ENCODE data around the gene SERPINA4. TPM values are rescaled to one million over a fixed set of nuclear protein-coding genes. Genes with fewer than 3 reads are reported as not detected.

The SERPINA4 gene
- total RNA-seq, 1 donor from 2014 or later, result not detected

GRCh38 chr14:94598506-94598815 lies 37.2 kb downstream of the SERPINA4 start:
- Histone ChIP-seq H3K27me3 (ENCODE audit: low read depth) (no peaks in the 10 kb centered on the region), H3K36me3 (no peaks in the 10 kb centered on the region), H3K4me3 (no peak overlapping the region), H3K4me1 (peaks cover 56% of the 10 kb centered on the region), H3K9me3 (replicated peaks) (no peaks in the 10 kb centered on the region), H3K27ac (replicated peaks) (peak overlapping the region; percentile 78)
- intact Hi-C loops (cut with micrococcal nuclease), result no loop called here
- TF ChIP-seq CTCF (IDR thresholded peaks at IDR 0.05; ENCODE audit: borderline replicate concordance), result no peak
- no peak for DNase-seq

DNA sequence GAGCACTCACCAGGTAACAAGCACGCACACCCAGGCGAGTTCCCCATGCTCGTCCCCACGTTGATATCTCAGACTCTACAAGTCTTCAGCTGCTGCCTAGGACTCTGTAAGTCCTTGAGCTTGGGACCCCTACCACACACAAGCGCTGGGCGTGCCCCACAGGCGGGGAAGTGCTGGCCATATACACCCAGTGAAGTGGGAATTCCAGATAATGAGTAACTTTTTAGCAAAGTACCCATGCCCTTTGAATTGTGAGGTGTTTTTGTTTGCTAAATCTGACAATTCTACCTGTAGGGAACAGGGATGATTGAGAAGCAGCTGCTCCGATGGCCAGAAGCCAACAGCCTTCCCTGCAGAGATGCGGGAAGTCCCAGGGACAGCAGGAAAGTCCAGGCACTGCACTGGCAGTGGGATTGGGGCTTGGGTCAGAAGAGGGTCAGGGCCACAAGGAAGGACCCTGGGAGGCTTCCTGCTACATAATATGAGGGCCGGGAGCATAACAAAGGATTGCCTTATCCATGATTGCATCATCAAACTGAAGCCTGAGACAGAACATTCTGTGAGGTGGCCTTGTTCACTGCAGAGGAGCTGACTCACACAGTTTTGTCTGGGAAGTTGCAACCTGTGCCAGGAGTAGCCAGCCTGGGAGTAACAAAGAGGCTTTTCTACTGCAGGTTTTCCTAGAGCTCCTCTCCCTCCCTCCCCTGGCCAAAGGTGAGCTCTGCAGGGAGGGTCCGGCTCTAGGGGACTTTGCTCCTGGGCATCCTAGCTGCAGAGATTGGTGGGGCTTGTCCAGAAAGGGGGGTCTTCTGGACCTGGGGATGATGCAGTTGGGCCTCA lies 37.8 kb downstream of the SERPINA4 start:
- peaks cover 56% of the 10 kb centered on the region for H3K4me1 ChIP-seq
- H3K4me3 ChIP-seq, result no peak overlapping the region
- H3K9me3 ChIP-seq (replicated peaks), result no peaks in the 10 kb centered on the region
- H3K27ac ChIP-seq (replicated peaks), result peak overlapping the region; percentile 78
- intact Hi-C loops (cut with micrococcal nuclease), result no loop called here
- no peak for TF ChIP-seq CTCF (IDR thresholded peaks at IDR 0.05; ENCODE audit: borderline replicate concordance)
- no peaks in the 10 kb centered on the region for H3K36me3 ChIP-seq
- H3K27me3 ChIP-seq (ENCODE audit: low read depth), result no peaks in the 10 kb centered on the region
- DNase-seq, result peak; percentile 61

- intact Hi-C loops (cut with micrococcal nuclease), result no loop called here
- DNase-seq, result no peak
- Histone ChIP-seq H3K4me3 (no peak overlapping the region), H3K9me3 (replicated peaks) (no peaks in the 10 kb centered on the region), H3K4me1 (peaks cover 56% of the 10 kb centered on the region), H3K27me3 (ENCODE audit: low read depth) (no peaks in the 10 kb centered on the region), H3K27ac (replicated peaks) (peak overlapping the region; percentile 78), H3K36me3 (no peaks in the 10 kb centered on the region)
- no peak for TF ChIP-seq CTCF (IDR thresholded peaks at IDR 0.05; ENCODE audit: borderline replicate concordance)
These were observed 38.4 kb downstream of the SERPINA4 start for GRCh38 chr14:94599656-94600004.

GRCh38 chr14:94600148-94600545 lies 38.9 kb downstream of the SERPINA4 start:
- no peaks in the 10 kb centered on the region for H3K36me3 ChIP-seq
- intact Hi-C loops (cut with micrococcal nuclease), result no loop called here
- H3K27ac ChIP-seq (replicated peaks), result peak overlapping the region; percentile 78
- no peaks in the 10 kb centered on the region for H3K27me3 ChIP-seq (ENCODE audit: low read depth)
- TF ChIP-seq CTCF (IDR thresholded peaks at IDR 0.05; ENCODE audit: borderline replicate concordance), result no peak
- H3K9me3 ChIP-seq (replicated peaks), result no peaks in the 10 kb centered on the region
- H3K4me3 ChIP-seq, result no peak overlapping the region
- DNase-seq, result no peak
- H3K4me1 ChIP-seq, result peaks cover 56% of the 10 kb centered on the region

DNA sequence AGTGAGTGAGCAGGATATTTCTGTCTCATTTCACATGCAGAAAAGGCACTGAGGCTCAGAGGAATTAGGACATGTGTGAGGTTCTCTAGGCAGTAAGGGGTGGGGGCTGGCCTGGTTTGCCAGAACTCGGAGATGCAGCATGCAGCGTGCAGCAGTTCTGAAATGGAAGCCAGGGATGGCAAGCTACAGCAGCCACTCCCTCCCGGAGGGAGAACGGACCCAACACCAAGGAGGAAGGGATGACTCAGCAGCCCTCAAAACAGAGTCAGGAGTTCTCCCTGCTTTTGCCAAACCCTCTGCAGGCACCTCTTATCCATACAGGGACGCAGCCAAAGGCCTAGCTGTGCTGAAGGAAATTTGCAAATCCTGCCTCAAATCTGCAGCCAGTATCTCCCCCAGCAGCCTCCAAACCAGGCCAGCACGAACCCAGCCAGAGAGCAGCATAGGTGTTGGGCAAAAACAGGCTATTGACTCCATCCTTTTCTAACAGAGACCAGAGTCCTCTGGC lies 40.7 kb downstream of the SERPINA4 start:
- DNase-seq, result peak; percentile 75
- no peaks in the 10 kb centered on the region for H3K27me3 ChIP-seq (ENCODE audit: low read depth)
- H3K4me1 ChIP-seq, result peaks cover 60% of the 10 kb centered on the region
- no peak for TF ChIP-seq CTCF (IDR thresholded peaks at IDR 0.05; ENCODE audit: borderline replicate concordance)
- H3K9me3 ChIP-seq (replicated peaks), result no peaks in the 10 kb centered on the region
- intact Hi-C loops (cut with micrococcal nuclease), result no loop called here
- no peak overlapping the region for H3K4me3 ChIP-seq
- peak overlapping the region; percentile 78 for H3K27ac ChIP-seq (replicated peaks)
- H3K36me3 ChIP-seq, result no peaks in the 10 kb centered on the region

All from left ventricle myocardium inferior (tissue), 1 donor.